GM18507 (cell line): ENCODE data around the gene TNNI3.
"Not testable (repeated sequence)": the region's sequence is repeated elsewhere in the genome, so short reads cannot be mapped to it uniquely, and the experiment has no call there.

Source experiments
- DNase-seq: peaks from one replicate; pipeline ENCODE4 v3.0.0; 2011; ENCODE audit warnings: low read depth; ENCODE audit not compliant: insufficient read length; ENCODE audit errors: extremely low spot score
- FAIRE-seq: peaks from 2 replicates; lab custom pipeline; 2011; peaks lifted over from hg19 to GRCh38; lab: Jason Lieb, UNC

The TNNI3 gene

DNA sequence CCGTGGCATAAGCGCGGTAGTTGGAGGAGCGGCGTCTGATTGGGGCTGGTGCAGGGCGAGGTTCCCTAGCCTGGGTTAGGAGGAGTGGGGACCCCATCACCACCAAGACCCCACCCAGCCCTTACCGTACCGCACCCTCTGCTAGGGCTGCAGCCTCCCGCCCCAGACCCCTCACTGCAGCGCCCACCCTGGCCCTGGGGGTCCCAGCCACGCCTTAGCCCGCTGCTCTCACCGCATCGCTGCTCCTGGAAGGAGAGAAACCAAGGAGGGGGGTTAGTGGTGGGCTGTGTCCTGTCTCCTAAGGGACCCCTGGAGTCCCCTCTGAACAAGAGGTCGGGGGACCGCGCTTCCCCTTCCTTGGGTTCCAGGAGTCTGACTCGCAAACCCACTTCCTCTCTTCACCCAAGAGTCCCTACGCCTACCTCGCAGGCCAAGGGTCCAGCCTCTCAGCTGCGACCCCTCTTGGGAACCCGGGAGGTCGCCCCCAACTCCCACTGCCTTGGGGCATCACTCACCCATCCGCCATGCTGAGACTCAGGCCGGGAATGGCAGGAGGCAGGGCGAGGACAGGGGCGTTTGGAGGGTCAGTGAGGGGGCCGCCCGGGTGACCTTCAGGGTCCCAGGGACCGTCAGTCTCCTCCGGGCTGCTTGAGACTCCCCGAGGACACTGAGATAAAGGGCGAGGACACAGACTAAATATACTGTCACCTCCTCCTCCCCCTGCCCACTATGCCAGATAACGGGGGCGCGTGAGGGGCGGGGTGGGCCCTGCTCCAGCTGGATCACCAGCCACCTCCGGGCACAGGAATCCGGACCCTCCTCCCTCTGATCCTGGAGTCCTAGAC lies at the start of gene TNNI3:
TNNI3 (minus strand) TSS at position 669 of the 845 bp plus-strand sequence; CDS start at position 526, 143 bp downstream.
- FAIRE-seq = no peak
- DNase-seq = no peak

DNA sequence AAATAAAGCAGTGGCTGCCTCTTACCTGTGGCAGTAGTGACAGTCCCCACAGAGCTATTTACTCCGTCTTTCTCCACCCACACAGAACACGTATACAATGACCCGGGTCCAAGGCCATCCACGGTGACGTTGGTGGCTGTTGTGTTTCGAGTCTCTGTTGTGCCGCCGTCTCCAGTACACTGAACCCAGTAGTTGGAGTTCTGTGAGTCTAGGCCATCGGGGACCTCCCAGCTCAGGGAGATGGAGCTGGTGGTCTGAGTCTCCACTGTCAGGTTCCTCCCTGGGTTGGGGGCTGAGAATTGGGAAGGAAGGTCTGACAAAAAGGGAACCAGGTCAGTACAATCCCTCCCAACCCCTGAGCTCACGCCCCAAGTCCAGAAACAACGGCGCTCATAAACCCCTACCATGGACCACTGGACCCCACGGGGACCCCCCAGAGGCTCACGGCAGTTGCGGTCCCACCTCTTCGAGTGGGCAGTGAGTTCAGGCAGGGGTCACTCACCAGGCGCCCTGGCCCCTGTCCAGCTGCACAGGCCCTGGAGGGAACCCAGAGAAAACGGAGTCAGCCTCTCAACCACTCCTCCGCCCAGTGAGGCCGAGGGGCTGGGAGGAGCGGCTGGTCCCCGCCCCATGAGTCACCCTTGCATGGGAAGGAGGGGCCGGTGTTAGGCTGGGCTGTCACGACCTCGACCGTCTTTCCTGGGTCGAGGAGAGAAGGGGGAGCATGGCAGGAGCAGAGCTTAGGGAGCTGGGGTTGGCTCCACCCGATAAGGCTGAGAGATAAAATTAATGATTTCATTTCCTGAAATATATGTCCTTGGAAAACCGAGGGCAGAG lies 49.4 kb upstream of the TNNI3 start:
- DNase-seq = no peak
- no peak for FAIRE-seq

GRCh38 chr19:55202199-55202598 lies 44.7 kb upstream of the TNNI3 start:
- FAIRE-seq, DNase-seq: not testable (repeated sequence)

DNA sequence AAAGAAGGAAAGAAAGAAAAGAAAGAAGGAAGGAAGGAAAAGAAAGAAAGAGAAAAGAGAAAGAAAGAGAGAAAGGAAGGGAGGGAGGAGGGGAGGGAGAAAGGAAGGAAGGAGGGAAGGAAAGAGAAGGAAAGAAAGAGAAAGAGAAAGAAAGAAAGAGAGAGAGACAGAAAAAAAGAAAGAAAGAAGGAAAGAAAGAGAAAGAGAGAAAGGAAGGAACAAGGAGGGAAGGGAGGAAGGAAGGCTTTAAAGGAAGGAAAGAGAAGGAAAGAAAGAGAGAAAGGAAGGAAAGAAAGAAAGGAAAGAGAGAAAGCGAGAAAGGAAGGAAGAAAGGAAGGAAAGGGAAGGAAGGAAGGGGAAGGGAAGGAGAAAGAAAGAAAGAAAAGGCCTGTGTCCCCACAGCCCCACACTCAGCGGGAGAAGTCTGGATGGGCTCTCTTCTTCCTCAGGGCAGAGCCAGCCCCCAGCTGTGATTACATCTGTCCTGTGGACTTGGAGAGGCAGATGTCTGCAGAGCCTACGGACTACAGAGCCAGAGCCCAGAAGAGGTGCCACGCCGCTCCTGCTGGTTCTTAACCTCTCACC lies 42.2 kb upstream of the TNNI3 start:
- FAIRE-seq (no peak), DNase-seq (no peak)

DNA sequence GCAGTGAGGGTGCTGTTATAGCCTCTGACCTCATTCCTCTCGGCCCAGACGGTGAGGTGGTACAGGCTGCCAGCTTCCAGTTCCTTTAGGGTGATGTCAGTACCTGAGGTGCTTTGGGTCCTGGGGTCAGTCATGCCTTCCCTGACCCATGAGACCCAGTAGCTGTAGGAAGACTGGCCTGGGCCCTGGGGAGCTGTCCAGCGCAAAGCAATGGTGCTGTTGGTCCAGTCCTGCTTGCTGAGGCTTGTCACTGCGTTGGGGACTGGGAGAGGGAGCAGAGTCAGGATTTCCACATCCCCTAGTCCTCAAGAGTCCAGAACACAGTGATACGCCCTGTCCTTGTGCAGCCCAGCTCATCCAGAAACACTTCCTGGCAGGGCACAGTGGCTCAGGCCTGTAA lies 41.1 kb upstream of the TNNI3 start:
- FAIRE-seq (no peak), DNase-seq (no peak)

DNA sequence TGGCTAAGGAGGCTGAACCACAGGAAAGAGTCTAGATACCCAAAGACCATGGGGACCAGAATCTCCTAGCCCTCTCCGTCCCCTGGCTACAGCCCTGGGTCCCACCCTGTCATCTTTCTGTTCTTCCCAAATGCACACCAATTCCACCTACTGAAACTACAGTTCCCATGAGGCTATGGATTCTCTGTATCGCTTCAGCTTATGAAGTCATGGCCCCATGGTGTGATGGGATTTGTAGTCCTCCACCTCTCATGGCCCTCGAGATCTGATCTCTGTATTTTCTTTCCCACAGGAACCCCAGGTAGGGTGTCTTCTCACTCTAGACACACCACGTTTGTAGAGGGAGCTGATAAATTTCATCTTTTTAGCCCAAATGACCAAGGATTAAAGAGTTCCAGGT lies 40.0 kb upstream of the TNNI3 start:
- no peak for FAIRE-seq

DNA sequence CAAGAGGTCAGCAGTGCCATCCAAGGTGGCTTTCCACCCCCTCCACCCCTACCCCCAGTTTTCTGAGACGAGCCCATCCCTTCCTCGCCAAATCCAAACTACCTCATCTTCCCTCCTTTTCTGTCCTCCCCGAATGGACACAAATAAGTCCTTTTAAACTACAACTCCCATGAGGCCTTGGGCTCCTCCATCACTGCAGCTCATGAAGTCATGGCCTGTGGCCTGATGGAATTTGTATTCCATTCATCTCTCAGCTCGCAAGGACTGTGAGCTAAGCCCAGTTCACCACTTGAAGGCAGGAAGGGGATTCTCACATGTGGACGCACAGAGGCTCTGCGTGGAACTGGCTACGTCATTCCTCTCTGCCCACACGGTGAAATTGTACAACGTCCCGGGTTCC lies 39.3 kb upstream of the TNNI3 start:
- FAIRE-seq (no peak), DNase-seq (no peak)

More for the DNA sequence above, 40.0 kb upstream of the TNNI3 start:
- no peak for DNase-seq

DNA sequence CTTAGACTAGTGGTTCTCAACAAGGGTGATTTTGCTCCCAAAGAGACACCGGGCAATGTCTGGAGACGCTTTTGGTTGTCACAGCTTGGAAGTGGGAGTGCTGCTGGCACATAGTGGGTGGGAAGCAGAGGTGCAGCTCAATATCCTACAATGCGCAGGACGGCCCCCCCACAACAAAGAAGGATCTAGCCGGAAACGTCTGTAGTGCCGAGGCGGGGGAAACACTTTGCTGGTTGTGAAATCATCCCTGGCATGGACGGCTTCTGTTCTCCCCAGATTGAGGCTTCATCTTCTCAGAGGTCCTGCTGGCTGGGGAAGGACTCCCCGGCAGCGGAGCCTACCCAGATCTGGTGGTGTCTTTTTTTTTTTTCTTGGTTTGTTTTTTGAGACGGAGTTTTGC lies 35.9 kb upstream of the TNNI3 start:
- FAIRE-seq (no peak), DNase-seq (no peak)

DNA sequence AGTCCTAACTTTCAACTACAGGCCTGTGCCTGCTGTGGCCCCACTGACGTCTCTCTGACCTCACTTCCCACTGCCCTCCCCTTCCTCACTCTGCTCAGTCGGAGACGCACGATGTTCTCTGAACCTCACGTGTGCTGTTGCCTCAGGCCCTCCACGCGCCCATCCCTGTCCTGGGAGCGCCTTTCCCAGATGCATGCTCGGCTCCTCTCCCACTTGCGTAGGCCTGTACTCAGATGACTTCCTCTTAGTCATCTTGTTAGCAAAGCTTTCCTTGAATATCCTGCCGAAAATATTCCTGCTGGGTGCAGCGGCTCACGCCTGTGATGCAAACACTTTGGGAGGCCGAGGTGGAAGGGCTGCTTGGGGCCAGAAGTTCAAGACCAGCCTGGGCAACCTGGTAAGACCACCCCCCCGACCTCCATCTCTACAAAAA lies 31.9 kb upstream of the TNNI3 start:
- FAIRE-seq = no peak
- no peak for DNase-seq

DNA sequence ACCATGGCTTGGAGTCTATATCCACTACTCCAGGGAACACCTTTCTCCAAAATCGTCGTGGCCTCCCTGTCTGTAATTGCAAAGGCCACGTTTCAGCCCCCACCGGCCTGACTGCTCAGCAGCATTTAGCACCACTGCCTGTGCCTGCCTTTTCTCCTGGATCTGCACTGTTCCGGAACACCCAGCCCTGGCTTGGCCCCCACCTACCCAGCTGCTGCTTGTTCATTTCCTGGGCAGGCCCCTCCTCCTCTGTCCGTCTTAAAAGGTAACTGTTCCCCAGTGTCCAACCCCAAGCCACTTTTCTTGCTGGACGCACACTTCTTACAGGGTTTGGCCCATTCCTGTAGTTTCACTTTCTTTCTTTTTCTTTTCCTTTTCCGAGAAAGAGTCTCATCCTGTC lies 31.1 kb upstream of the TNNI3 start:
- DNase-seq (no peak), FAIRE-seq (no peak)

- DNase-seq = no peak
- FAIRE-seq = no peak
These were observed 28.5 kb upstream of the TNNI3 start for GRCh38 chr19:55186080-55186479.

- no peak for DNase-seq
- FAIRE-seq = no peak
These were observed 24.2 kb upstream of the TNNI3 start for GRCh38 chr19:55181740-55182139.

- no peak for DNase-seq
- FAIRE-seq = no peak
These were observed 22.3 kb upstream of the TNNI3 start, which contains the start of gene SYT5 for GRCh38 chr19:55179606-55180484. SYT5 (minus strand) TSS chr19:55180289; CDS start chr19:55179041, 1,248 bp downstream.

- peak; percentile 80 for FAIRE-seq
- DNase-seq = peak; percentile 88
These were observed 21.5 kb upstream of the TNNI3 start for GRCh38 chr19:55178781-55179599.

- no peak for DNase-seq
- no peak for FAIRE-seq
These were observed 18.5 kb upstream of the TNNI3 start for GRCh38 chr19:55176076-55176475.

DNA sequence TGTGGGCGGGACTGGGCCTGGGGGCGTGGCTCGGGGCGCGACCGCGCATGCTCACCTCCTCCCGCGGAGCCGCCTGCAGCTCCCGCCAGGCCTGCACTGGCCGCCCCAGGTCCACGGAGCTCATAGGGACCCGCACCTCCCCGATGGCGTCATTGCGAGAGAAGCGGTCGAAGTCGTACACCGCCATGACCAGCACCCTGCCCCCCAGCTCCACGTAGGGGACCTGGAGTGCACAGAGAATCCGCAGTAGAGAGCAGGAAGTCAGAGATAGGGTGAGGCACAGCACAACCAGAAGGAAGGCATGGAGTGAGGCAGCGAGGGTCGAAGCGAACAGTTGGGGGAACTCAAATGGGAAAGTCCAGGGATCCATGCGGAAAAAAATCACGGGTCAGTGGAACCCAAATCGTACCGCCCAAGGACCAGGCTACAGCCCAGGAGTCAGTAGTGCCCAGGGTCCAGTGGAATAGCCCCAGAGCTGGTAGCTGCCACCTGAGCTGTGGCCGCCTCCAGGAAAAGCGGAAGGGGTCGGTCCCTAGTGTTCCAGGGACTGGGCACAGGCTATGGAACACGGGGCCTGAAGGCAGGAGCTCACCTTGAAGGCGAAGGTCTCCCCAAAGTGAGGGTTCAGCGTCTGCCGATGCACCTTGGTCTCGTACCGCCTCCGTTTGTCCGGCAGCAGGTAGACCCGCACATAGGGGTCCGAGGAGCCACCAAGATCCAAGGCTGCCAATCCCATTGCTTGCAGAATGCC lies 17.8 kb upstream of the TNNI3 start:
- FAIRE-seq = no peak
- no peak for DNase-seq

GRCh38 chr19:55174425-55175116 lies 17.0 kb upstream of the TNNI3 start:
- FAIRE-seq = no peak

More at GRCh38 chr19:55174425-55175116, 17.0 kb upstream of the TNNI3 start:
- no peak for DNase-seq
